GM12865 (cell line): Measurements from ENCODE around the gene ITGB8.

Experiments used
- DNase-seq: peaks from one replicate; pipeline ENCODE4 v3.0.0; 2010; ENCODE audit warnings: low read depth
- H3K4me3 ChIP-seq: 2 replicates; pipeline ENCODE4 v1.5.1; 2011; ENCODE audit warnings: mild to moderate bottlenecking, low read depth, low read length, control low read depth
- CTCF ChIP-seq: IDR thresholded peaks from 2 replicates; pipeline ENCODE4 v1.5.1; 2011; ENCODE audit warnings: low read length, control low read depth, low read depth, inconsistent platforms; ENCODE audit not compliant: insufficient read depth; ENCODE audit errors: missing control alignments

Gene ITGB8

DNA sequence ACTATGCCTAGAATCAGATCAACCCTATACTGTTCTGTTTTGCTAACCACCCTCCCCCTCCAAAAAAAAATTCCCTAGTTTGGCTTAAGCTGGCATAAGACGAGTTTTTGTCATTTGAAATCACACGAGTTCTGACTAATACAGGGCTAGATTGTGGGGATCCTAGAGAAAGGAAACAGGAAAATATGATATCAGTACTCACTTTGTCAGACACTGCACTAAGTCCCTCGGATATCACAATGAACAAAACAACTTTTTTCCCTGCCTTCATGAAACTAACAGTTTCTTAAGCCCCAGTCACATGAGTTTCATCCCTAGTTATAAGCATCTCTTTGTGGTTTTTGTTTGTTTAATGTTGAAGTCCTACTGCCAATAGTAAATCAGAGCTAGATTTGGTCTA lies 118.5 kb downstream of the ITGB8 start:
- TF ChIP-seq CTCF: no peak
- no peak overlapping the region for H3K4me3 ChIP-seq
- DNase-seq: no peak

DNA sequence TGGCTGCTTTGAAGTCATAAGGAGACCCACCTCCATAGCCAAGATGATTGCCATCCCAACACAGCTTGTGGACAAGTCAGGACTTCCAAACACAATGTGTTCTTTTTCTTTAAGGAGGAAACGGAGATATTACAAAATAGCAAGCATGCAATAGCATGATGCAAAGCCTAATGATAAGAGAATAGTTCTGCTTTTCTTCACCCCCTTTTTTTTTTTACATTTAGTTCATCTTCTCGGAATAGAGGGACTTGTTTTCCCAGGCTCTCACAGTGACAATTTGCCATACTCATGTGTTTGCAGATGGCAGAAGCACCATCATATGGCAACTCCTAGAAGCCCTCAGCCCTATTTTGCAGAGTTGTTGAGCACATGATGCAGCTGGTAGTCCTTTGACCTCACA lies 119.8 kb downstream of the ITGB8 start:
- no peak for TF ChIP-seq CTCF
- DNase-seq: no peak
- H3K4me3 ChIP-seq: no peak overlapping the region

GRCh38 chr7:20454202-20454601 lies 123.5 kb downstream of the ITGB8 start:
- DNase-seq: no peak
- H3K4me3 ChIP-seq: no peak overlapping the region
- no peak for TF ChIP-seq CTCF

GRCh38 chr7:20456701-20457100 lies 126.0 kb downstream of the ITGB8 start:
- no peak for TF ChIP-seq CTCF
- H3K4me3 ChIP-seq: no peak overlapping the region
- no peak for DNase-seq

DNA sequence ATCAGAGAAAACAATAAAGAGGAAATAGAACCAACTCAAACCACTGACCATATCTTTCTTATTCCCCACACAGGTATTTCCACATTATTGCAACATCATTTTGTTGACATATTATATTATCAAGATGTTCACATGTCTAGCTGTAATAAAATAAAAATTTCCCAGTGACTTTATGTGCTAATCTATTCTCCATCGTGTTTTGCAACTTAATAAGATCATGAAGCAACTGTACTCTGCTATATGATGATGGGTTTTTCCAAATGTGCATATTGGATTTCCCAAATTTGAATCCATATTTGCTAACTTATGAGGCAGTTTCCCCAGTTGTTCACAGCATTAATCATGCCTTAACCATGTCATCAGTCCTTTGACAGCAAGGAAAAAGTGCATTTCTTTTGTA lies 127.8 kb downstream of the ITGB8 start:
- DNase-seq: no peak
- no peak overlapping the region for H3K4me3 ChIP-seq
- no peak for TF ChIP-seq CTCF

GRCh38 chr7:20459419-20459818 lies 128.7 kb downstream of the ITGB8 start:
- DNase-seq: no peak
- H3K4me3 ChIP-seq: no peak overlapping the region
- no peak for TF ChIP-seq CTCF

- no peak overlapping the region for H3K4me3 ChIP-seq
- TF ChIP-seq CTCF: no peak
- no peak for DNase-seq
Measured at GRCh38 chr7:20464891-20465290, 134.2 kb downstream of the ITGB8 start.
